Epithelial cell of prostate (primary cell): Measurements from ENCODE around the gene APOL5.
A peak's percentile ranks its signal among the peaks of the same experiment; 100 is the strongest.
"Not testable (repeated sequence)": the region's sequence is repeated elsewhere in the genome, so short reads cannot be mapped to it uniquely, and the experiment has no call there.

ENCODE experiments used
- DNase-seq: peaks from one replicate; pipeline ENCODE4 v3.0.0-alpha.2; 2011; ENCODE audit warnings: low read depth, low spot score
- H3K27ac ChIP-seq: fragments of 450-650 bp; 2 replicates; pipeline ENCODE4 v1.5.1; 2017; ENCODE audit warnings: mild to moderate bottlenecking

APOL5 gene

DNA sequence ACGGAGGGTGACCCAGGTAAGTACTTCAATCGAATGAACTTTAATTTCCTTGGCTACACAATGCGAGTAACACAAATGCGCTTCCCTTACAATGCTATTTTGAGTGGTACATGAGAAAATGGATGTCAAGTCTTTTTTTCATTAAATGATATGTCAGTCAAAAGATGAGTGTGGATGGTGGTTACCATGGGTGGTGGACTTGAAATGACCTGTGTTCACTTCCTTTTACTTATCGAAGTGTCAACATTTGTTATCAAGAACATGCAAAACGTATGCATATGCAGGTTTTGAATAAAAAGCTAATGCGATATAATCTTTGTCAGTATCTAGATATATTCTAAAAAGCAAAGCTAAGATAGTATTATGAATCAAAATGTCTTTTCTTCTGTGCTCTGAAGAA, 8.8 kb upstream of the APOL5 start:
- no peak for DNase-seq
- no peak overlapping the region for H3K27ac ChIP-seq

- no peak for DNase-seq
- no peak overlapping the region for H3K27ac ChIP-seq
These were observed 6.3 kb upstream of the APOL5 start for GRCh38 chr22:35711336-35711735.

DNA sequence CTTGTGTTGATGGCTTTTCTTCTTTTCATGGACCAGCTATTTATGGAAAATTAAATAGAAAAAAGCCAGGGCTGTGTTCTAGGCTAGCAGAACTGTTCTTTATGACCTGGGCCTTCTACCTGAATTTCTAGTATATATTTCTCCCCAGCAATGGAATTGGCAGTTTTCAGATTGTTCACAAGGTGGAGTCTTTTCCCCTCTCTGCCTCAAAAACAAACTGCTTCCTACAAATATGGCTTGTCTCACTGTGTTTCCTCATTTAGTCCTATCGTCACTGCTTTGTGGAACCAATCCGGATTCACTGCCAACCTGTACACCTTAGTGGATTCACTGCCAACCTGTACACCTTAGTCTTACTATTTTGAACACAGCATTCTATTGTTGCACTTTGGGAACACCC, 5.0 kb upstream of the APOL5 start:
- DNase-seq: no peak
- no peak overlapping the region for H3K27ac ChIP-seq

DNA sequence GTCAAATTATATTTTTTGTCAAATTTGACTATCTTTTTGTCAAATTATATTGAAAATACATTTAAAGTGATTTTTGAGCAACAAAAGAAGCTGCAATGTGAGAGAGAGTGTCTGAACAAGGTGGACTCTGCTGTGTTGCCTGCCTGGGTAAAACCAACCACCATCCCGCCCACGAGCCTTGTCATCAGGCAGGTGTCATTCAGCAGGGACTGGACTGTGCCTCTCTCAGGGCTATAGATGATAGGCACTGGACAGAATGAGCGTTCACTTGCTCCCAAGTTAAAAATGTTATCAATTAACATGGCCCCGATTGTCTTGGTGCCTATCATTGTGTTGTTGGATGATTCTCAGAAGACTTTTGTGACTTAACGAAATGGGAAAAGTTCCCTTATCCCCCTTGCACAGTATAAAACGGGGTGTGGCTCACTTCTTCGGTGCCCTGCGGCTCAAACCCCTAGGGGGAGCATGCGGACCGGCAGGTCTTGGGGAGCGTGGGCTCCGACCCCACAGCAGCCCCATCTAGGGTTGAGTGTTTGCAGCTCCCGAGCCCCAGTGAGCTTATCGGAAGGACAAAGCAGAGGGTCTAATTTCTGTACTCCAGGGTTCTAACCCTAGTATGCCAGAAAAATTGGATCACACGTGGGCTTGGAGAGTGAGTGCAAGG, 1.7 kb downstream of the APOL5 start:
- DNase-seq: no peak
- no peak overlapping the region for H3K27ac ChIP-seq

DNA sequence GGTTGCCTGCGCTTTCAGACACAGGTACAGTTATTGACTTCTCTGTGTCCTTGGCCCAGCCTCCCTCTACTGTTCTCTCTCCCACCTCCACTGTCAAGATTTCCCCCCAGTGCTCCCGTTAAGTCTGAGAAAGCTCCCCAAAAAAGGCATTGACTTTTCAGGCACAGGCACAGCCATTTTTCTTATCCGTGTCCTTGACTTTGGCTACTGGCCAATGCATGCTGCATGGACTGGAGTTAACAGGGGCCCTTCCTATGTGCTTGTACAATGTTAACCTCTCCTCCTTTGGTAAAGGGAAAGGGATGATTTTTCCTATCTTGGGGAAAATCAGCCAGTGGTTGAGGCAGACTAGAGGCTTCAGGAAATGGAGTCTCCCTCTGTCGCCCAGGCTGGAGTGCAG, 4.3 kb downstream of the APOL5 start:
- no peak overlapping the region for H3K27ac ChIP-seq
- DNase-seq: no peak

- H3K27ac ChIP-seq: no peak overlapping the region
- no peak for DNase-seq
These were observed 7.8 kb downstream of the APOL5 start for GRCh38 chr22:35725521-35725920.

- DNase-seq: no peak
- H3K27ac ChIP-seq: no peak overlapping the region
These were observed 8.7 kb downstream of the APOL5 start for GRCh38 chr22:35726398-35726797.

DNA sequence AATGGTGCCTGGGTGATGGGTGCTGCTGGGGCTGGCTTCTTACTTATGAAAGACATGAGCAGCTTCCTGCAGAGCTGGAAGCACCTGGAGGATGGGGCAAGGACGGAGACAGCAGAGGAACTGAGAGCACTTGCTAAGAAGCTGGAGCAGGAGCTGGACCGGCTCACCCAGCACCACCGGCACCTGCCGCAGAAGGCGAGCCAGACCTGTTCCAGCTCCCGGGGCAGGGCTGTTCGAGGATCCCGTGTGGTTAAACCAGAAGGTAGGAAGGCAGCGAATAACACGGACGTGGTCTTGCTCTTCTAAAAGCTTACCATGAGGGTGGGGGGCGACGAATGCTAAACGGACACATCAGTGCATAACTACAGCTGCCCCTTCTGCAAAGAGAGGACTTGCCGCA, 9.3 kb downstream of the APOL5 start:
- DNase-seq: no peak
- no peak overlapping the region for H3K27ac ChIP-seq

DNA sequence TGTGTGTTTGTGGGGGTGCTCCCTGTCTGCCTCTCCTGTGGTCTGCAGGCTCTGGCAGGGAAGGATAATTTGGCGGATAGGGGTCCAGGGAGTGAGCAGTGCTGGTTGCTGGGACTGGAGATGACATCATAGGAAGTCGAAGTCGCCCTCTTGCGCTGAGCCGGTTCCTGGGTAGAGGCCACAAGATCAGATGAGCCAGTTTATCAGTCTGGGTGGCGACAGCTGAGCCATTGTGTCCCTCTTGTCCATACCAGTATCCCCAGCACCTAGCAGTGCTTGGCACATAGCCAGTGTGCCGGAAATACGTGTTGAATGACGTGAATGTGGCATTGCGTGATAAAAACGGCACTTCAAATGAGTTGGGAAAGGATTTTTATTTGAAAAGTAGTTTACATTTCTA, 9.8 kb downstream of the APOL5 start:
- DNase-seq: no peak
- no peak overlapping the region for H3K27ac ChIP-seq

DNA sequence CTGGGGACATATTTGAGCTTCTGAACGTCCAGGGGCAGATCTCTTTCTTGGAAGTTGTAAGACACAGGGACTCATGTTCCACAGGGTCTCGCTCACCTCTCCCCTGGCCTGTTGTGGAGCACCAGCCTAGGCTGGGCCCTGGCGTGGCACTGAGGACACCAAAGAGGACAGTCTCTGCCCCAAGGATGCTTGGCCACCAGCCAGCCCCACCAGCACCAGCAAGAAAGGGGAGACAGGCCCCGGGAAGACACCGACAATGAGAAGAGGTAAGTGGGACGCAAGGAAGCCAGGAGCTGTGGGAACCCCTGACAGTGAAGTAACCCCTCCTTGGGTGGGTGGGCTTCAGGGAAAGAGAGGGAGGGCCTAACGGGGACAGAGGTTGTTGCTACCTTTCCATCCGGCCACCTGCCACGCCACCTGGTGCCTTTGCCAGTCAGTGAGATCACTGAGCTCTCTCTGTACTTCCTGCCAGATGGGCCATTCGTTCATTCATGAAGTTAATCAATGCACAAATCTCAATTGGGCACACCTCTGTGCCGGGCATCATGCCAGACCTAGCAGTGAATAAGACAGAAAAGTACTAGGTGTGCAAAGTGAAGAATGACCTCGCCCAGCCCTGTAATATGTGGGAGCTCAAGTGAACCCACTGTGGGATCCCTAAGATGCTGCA, 11.1 kb downstream of the APOL5 start:
- peak; percentile 18 for DNase-seq
- no peak overlapping the region for H3K27ac ChIP-seq

- H3K27ac ChIP-seq: no peak overlapping the region
- no peak for DNase-seq
These were observed 11.6 kb downstream of the APOL5 start for GRCh38 chr22:35729309-35729698.

DNA sequence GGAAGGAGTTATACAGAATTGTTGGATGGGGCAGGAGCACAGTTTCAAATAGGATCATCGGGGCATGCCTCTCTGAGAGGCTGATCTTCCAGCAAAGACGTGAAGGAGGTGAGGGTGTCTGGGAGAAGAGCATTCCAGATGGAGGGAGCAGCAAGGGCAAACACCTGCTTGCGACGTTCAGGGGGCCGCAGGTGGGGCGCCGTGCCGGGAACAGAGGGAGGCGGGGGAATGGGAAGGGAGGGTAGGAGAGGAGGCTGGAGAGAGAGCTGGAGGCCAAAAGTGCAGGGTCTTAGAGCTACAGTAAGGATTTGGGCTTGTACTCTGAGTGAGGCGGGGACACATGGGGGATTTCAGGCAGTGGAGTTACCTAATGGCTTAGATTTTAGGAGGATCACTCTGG, 13.6 kb downstream of the APOL5 start:
- no peak overlapping the region for H3K27ac ChIP-seq
- no peak for DNase-seq

DNA sequence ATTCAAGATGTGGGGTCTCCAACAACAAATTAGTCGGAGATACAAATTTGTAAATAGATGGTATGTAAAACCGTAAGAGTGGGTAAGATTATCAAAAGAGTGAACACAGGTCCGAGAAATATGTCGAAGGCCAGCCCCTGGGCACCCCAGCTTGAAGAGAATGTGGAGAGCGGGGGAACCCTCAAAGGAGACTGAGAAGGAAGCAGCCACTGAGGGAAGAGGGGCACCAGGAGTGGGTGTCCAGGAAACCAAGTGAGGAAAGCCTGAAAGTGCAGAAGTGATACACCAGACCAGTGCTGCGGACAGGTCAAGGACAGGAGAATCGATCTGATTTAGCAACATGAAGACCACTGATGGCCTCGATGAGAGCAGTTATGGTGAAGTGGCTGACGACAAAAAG, 14.4 kb downstream of the APOL5 start:
- no peak overlapping the region for H3K27ac ChIP-seq
- DNase-seq: no peak

GRCh38 chr22:35733036-35733435, 15.4 kb downstream of the APOL5 start:
- DNase-seq: no peak
- no peak overlapping the region for H3K27ac ChIP-seq

DNA sequence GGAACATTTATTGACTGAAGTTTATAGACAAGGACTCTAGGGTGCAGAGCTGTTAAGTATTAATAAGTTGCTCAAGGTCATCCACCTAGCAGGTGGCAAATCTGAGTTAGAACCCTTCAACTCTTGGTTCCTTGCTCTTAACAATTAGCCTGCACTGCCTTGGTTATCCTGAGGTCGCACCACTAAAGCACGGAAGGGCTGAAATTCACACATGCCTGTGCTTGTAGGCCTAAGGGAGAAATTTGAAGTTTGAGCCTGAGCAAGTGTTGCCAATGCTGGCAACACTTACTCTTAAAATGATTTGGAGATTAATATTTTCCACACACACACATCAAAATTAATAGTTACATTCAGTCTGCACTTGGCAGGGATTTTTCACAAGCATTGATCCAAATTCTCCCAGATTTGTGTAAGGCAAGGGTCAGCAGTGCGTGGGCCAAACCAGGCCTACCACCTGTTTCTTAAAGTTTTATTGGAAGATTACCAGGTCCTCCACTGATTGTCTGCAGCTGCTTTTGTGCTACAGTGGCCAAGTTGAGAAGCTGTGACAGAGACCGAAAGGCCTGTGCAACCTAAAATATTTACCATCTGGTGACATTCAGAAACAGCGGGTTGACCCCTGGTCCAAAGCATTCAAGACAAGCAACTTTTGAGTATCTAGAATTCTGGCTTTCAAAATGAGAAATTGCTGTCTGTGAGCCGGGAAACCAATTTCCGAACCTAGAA, 16.3 kb downstream of the APOL5 start:
- no peak for DNase-seq
- no peak overlapping the region for H3K27ac ChIP-seq

DNA sequence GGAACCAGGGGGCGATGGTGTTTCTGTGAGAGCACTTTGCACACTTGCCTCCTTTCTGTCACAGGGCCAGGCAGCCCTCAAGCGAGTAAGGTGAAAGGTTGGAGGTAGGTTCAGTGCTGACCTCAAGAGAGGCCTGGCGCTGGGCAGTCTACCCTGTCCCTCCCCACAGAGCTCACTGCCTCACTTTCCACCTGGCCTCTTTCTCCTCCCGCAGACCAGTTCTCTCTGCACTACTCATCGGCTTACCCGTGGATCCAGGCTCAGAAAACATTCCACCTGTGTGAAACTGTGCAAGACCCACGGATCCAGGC, 16.8 kb downstream of the APOL5 start:
- no peak for DNase-seq
- no peak overlapping the region for H3K27ac ChIP-seq

DNA sequence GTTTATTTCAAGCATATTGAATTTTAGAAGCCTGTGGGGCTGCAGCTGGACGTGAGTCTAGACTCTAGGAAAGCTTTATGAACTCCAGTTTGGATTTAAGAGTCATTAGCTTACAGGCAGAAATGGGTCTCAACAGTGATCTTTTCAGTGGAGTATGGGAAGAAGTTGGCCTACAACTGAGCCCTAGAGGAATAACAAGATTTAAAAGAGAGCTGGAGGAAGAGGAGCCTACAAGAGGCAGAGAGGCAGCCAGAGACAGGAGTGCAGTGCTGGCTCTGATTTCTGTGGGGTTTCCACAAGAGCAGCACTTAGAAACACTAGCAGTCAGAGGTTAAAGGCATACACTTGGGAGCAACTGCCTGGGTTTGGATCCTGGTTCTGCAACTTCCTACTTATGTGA, 17.9 kb downstream of the APOL5 start:
- DNase-seq: no peak
- no peak overlapping the region for H3K27ac ChIP-seq

DNA sequence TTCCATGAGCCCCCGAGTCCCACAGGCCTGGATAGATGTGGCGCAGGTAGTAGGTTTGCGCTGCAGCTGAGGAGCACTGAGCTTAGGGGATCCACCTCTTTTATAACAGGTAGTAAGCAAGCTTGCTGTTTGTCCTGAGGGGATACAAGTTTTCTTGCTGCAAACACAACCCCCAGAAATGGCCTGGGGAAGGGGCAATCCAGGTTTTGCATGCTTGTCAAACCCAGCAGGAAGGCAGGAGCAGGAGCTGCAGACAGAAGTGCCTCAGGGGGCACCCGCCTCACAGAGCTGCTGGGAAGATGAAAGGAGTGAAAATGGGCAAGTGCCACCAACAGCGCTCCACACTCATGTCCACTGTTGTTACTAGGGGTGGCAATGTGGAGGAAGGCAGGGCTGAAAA, 18.5 kb downstream of the APOL5 start:
- H3K27ac ChIP-seq: no peak overlapping the region

GRCh38 chr22:35736701-35737100, 19.0 kb downstream of the APOL5 start:
- no peak overlapping the region for H3K27ac ChIP-seq
- DNase-seq: no peak

More for the DNA sequence above, 18.5 kb downstream of the APOL5 start:
- no peak for DNase-seq

DNA sequence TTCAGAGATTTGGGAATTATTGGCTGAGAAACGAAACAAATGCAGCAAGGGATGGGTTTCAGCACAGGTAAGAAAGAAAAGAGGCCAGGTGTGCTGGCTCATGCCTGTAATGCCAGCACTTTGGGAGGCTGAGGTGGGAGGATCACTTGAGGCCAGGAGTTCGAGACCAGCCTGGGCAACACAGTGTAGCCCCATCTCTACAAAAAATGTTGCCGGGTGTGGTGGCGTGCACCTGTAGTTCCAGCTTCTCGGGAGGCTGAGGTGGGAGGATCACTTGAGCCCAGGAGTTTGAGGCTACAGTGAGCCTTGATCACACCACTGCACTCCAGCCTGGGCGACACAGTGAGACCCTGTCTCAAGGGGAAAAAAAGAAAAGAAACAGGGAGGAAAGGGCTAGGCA, 20.2 kb downstream of the APOL5 start:
- not testable (repeated sequence) for DNase-seq, H3K27ac ChIP-seq

DNA sequence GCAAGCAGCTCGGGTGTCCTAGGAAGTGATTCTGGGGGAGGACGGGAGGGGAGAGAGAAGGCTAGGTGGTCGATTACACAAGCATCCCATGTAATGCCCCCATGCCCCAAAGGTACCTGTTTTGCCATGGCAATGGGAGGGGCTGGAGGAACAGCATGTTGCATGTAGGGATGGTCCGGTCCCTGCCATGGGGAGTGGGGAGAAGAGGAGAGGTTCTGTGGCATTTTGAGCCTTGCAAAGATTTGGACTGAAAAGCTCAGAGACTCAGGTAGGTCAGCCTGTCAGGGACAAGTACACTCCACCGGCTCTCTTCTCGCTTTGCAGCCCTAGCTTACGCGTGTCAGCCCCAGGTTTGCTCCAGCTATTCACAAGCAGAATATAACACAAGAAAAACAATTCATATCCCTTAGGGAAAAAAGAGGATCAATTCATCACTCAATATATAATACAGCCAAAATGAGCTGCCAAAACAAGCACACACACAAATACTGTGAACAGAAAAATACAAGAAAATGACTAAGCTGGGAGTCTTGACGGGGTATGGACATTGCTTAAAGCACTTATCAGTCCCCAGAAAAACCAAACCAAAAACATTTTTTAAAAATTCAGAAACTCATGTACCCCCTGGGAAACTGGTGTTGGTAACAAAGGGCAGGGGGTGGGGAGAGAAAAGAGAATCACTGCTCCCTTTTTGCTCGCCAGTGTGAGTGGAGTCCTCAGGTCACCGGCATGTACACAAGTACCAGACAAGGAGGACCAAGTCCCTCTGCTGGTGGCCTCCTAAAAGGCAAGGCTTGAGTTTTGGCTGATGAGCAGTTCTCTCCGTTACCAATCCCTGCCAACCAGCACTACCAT, 21.6 kb downstream of the APOL5 start:
- no peak overlapping the region for H3K27ac ChIP-seq
- DNase-seq: no peak
